Testis (tissue), 2 donors: Measurements from ENCODE around the gene TENM4.

Experiments used
- POLR2A ChIP-seq: fragments of 450-650 bp; IDR thresholded peaks from one replicate; pipeline ENCODE4 v1.6.1; 2017; ENCODE audit warnings: antibody characterized with exemption, mild to moderate bottlenecking, moderate library complexity
- TF ChIP-seq, protein P1 (sequence below), 3 experiments: fragments of 450-650 bp in 2 of 3; fragments of 200-600 bp in 1 of 3; sonication (generic) in 1 of 3; IDR thresholded peaks; one replicate each; pipeline ENCODE4 v1.5.1; 2016 to 2019; ENCODE audit warnings: antibody characterized with exemption in 3 of 3, mild to moderate bottlenecking in 2 of 3, moderate library complexity in 1 of 3

GRCh38 chr11:78656327-78656726, 784.5 kb downstream of the TENM4 start:
- TF ChIP-seq POLR2A, result no peak
- TF ChIP-seq, protein P1, sequence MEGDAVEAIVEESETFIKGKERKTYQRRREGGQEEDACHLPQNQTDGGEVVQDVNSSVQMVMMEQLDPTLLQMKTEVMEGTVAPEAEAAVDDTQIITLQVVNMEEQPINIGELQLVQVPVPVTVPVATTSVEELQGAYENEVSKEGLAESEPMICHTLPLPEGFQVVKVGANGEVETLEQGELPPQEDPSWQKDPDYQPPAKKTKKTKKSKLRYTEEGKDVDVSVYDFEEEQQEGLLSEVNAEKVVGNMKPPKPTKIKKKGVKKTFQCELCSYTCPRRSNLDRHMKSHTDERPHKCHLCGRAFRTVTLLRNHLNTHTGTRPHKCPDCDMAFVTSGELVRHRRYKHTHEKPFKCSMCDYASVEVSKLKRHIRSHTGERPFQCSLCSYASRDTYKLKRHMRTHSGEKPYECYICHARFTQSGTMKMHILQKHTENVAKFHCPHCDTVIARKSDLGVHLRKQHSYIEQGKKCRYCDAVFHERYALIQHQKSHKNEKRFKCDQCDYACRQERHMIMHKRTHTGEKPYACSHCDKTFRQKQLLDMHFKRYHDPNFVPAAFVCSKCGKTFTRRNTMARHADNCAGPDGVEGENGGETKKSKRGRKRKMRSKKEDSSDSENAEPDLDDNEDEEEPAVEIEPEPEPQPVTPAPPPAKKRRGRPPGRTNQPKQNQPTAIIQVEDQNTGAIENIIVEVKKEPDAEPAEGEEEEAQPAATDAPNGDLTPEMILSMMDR (IDR thresholded peaks at IDR 0.05), result no peak
